CMK (cell line): ENCODE results near the gene ELMO2.

Experiments
- DNase-seq: peaks from one replicate; pipeline ENCODE4 v3.0.0-alpha.2; 2010; ENCODE audit warnings: low read depth

Gene ELMO2

GRCh38 chr20:46406200-46406985 lies at the start of gene ELMO2:
TSS of gene ELMO2 (minus strand) at chr20:46406615. CDS start at chr20:46394482, 12,133 bp downstream.
- DNase-seq = peak; percentile 83

DNA sequence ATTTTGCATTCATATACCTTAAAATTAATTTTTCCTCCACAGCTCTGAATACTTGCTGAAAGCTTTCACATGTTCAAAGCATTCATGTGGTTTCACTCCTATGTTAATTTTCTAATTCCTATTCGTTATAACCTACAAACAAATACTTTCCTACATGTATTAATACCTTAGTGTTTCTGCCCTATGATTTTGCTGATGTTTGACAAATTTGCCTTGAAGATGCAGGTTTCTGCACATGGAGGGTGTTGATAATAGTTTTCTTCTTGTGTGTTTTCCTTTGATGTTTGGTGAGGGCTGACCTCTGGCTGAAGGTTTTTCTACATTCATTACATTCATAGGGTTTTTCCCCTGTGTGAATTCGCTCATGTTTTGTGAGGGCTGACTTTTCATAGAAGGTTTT lies 49.3 kb upstream of the ELMO2 start:
- DNase-seq = no peak

GRCh38 chr20:46446851-46447250 lies 40.4 kb upstream of the ELMO2 start:
- DNase-seq = no peak

DNA sequence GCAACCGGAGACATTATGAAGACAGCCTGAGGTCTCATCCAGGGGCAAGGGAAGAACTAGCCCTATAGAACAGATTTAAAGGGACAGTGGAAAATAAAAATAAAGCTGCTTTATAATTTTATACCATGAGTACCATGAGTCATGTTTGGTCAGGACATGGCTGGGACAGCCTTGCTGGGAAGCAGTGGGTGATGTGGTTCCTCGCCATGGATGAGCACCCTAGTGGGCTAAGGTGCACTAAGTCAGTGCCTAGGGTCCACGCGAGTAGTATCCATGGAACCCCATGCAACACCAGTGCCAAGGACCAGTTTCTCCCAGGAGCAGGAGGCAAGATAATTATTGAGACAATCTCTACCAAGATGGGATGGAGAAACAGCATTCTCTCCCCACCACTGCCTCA lies 33.4 kb upstream of the ELMO2 start:
- DNase-seq = no peak

DNA sequence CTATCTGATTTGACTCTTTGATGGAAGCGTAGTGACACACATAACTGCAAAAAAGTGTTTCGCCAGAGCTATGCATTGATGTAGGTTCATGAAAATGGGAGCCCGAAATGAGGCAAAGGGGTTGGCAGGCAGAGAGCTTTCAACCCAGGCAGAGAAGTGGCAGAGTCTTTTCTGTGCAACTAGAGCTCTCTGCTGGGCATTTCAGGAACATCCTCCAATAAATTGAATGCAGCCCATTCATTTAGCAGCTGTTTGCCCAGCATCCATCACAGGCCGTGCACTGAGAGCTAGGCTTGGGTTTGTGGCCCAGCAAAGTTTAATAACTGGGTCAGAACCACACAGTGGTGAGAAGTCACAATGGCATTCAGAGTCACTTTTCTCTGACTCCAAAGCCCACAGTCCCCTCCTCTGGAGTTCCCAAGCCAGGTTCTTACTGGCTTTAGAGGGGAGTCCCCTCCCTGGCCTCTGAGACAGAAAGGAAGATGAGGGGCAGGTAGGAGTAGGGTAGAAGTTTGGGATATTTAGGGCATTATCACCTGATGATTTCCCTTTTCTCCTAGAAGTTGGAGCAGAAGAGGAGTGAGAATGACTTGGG lies 31.8 kb upstream of the ELMO2 start:
- DNase-seq = no peak

GRCh38 chr20:46435146-46435545 lies 28.7 kb upstream of the ELMO2 start:
- DNase-seq = no peak

DNA sequence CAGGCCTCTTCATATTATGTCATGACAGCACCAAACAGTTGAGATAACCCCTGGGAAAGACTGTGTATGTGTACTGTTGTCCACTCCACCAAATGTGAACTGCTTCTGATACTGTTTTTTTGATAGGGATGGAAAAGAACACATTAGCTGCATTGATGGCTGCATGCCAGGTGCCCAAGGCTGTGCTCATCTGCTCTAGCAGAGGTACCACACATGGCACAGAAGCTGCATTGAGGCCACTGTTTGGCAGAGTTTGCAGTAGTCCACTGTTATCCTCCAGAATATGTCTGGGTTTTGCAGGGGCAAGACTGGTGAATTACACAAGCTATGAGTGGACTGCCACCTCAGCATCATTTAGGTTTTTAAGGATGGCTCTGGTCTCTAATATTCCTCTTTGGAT lies 28.2 kb upstream of the ELMO2 start:
- no peak for DNase-seq

GRCh38 chr20:46433051-46433450 lies 26.6 kb upstream of the ELMO2 start:
- DNase-seq = no peak

GRCh38 chr20:46430921-46431712 lies 24.7 kb upstream of the ELMO2 start:
- no peak for DNase-seq

GRCh38 chr20:46427384-46427783 lies 21.0 kb upstream of the ELMO2 start:
- DNase-seq = no peak

DNA sequence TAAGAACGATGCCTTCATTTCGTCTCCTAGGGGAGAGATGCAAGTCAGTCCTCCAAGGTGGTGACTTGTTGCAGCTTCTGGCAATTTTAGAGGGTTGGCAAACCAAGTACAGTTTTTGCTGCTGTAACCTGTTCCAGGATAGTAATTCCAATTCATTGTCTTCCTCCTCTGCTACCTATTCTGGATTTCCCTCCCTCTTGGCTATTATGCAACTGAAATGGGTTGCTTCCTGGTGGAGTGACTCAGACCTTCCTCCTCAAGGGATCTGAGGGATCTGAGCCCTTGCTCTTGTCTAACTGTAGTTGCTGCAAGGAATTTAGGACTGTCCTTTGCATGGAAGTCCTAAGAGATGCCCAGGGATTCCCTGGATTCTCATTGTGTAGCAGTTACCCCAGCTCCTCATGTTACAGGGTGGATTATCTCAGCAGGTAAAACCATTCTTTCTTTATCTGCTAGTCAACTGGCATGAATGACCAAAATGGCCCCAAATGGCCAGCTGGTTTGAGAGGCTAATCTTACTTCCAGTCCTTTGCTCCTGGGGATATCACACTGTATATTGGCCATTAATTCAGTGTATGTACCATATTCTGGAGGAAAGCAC lies 17.6 kb upstream of the ELMO2 start:
- no peak for DNase-seq

GRCh38 chr20:46423342-46423741 lies 16.9 kb upstream of the ELMO2 start:
- DNase-seq = no peak

DNA sequence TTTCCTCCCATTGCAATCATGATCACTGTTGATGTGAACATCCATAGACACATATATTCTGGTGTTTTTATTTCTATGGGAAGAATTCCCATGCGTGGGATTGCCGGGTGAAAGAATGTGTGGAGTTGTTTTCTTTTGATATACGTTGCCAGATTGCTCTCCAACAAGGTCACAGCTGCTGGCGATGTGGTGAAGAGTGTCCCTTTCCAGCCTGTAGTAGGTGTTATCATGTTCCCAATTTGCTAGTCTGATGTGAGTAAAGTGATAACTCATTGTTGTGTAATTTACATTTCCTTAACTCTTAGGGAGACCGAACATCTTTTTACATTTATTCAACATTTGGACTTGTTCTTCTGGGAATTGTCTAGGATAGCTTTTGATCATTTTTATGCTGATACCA lies 14.5 kb upstream of the ELMO2 start:
- no peak for DNase-seq

GRCh38 chr20:46419882-46420281 lies 13.5 kb upstream of the ELMO2 start:
- no peak for DNase-seq

DNA sequence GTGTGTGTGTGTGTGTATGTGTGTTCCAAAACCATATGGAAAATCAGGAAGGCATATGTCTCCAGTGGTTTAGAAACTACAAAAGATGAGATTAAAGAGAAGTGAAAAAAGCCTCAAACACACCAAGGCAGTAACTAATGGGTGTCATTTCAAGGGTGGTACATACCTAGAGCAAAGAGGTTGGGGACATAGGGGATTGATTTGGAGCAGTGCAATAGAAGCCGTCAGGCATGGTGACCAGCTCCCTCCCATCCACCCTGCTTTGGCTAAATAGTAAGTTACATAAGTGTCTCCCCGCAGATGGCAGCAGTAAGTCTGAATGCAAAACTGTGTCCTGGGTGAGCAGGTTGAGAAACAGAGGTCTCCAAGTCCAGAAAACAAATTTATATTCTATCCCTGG lies 10.4 kb upstream of the ELMO2 start:
- DNase-seq = no peak

GRCh38 chr20:46416421-46416820 lies 10.0 kb upstream of the ELMO2 start:
- DNase-seq = no peak

DNA sequence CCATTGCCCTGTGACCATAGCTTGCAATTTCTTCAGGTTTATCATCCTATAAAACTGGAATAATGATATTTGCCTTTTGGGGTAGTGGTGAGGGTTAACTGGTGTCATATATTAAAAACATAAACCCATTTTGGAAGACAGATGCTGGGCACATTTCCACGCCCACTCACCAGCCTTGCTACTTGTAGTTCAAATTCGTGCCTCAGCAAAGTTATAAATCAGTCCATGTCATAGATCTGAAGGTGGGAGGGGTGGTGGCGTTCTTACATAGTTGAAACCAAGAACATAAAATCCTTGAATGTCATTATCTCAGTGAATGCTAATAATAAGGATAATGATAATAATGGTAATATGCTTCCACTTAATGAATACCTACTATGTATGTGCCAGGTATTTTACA lies 9.4 kb upstream of the ELMO2 start:
- no peak for DNase-seq

- no peak for DNase-seq
Observed at GRCh38 chr20:46414608-46415007, 8.2 kb upstream of the ELMO2 start.

- no peak for DNase-seq
Observed at GRCh38 chr20:46411637-46412036, 5.2 kb upstream of the ELMO2 start.

GRCh38 chr20:46408281-46408731 lies 1.9 kb upstream of the ELMO2 start:
- no peak for DNase-seq

GRCh38 chr20:46407671-46407996 lies 1.2 kb upstream of the ELMO2 start:
- no peak for DNase-seq

- peak; percentile 48 for DNase-seq
Observed at GRCh38 chr20:46406986-46407670, 713 bp upstream of the ELMO2 start.
